Loucy (cell line): Measurements from ENCODE around the gene NCOA7.

Experiments
- H2AFZ ChIP-seq: fragments of 200-600 bp; sonication (generic); 2 replicates; pipeline ENCODE4 v1.6.0; 2016; ENCODE audit warnings: antibody characterized with exemption, mild to moderate bottlenecking, low read length, moderate library complexity
- H3F3A ChIP-seq: fragments of 200-600 bp; 2 replicates; pipeline ENCODE4 v1.6.0; 2016; ENCODE audit warnings: antibody characterized with exemption, low read depth, mild to moderate bottlenecking
- H3K27me3 ChIP-seq: fragments of 200-600 bp; sonication (generic); 2 replicates; pipeline ENCODE4 v1.6.1; 2014; ENCODE audit warnings: low read length, mild to moderate bottlenecking; ENCODE audit not compliant: insufficient read depth, poor library complexity, severe bottlenecking
- H3K36me3 ChIP-seq: fragments of 200-600 bp; sonication (generic); 2 replicates; pipeline ENCODE4 v1.6.1; 2016; ENCODE audit warnings: low read length; ENCODE audit not compliant: insufficient read depth
- H3K4me1 ChIP-seq: fragments of 200-600 bp; sonication (generic); 2 replicates; pipeline ENCODE4 v1.5.1; 2014; ENCODE audit warnings: low read length, mild to moderate bottlenecking; ENCODE audit not compliant: insufficient read depth, poor library complexity, severe bottlenecking
- H3K4me2 ChIP-seq: fragments of 200-600 bp; sonication (generic); 2 replicates; pipeline ENCODE4 v1.6.0; 2014; ENCODE audit warnings: antibody characterized with exemption, low read length, low read depth, mild to moderate bottlenecking; ENCODE audit not compliant: poor library complexity, severe bottlenecking
- H3K4me3 ChIP-seq: fragments of 200-600 bp; sonication (generic); 2 replicates; pipeline ENCODE4 v1.5.1; 2014; ENCODE audit warnings: low read length, mild to moderate bottlenecking, mixed read lengths; ENCODE audit not compliant: poor library complexity, severe bottlenecking
- H3K79me2 ChIP-seq: fragments of 200-600 bp; sonication (generic); 2 replicates; pipeline ENCODE4 v1.6.1; 2014; ENCODE audit warnings: low read length; ENCODE audit not compliant: insufficient read depth
- H3K9ac ChIP-seq: fragments of 200-600 bp; sonication (generic); 2 replicates; pipeline ENCODE4 v1.6.0; 2014; ENCODE audit warnings: mild to moderate bottlenecking, low read depth, low read length, moderate library complexity; ENCODE audit not compliant: poor library complexity, severe bottlenecking
- H3K9me2 ChIP-seq: fragments of 200-600 bp; sonication (generic); replicated peaks from 2 replicates; pipeline ENCODE4 v1.6.1; 2016; ENCODE audit warnings: low read depth, low read length, mixed read lengths
- H3K9me3 ChIP-seq: fragments of 200-600 bp; sonication (generic); 2 replicates; pipeline ENCODE4 v1.6.1; 2014; ENCODE audit warnings: mild to moderate bottlenecking, antibody characterized with exemption, low read length, low read depth; ENCODE audit not compliant: insufficient read depth
- H4K20me1 ChIP-seq: fragments of 200-600 bp; sonication (generic); 2 replicates; pipeline ENCODE4 v1.6.0; 2014; ENCODE audit warnings: antibody characterized with exemption, low read length, mild to moderate bottlenecking; ENCODE audit not compliant: insufficient read depth, poor library complexity, severe bottlenecking
- EZH2phosphoT487 ChIP-seq: fragments of 200-600 bp; IDR thresholded peaks from 2 replicates; pipeline ENCODE4 v1.6.1; 2018; ENCODE audit warnings: antibody characterized with exemption, mild to moderate bottlenecking, moderate library complexity, borderline replicate concordance
- TF ChIP-seq, protein P1 (sequence below): fragments of 200-600 bp; sonication (generic); conservative IDR thresholded peaks from 2 replicates; pipeline ENCODE4 v1.5.1; 2014; ENCODE audit warnings: mild to moderate bottlenecking, antibody characterized with exemption, low read length

NCOA7 gene

DNA sequence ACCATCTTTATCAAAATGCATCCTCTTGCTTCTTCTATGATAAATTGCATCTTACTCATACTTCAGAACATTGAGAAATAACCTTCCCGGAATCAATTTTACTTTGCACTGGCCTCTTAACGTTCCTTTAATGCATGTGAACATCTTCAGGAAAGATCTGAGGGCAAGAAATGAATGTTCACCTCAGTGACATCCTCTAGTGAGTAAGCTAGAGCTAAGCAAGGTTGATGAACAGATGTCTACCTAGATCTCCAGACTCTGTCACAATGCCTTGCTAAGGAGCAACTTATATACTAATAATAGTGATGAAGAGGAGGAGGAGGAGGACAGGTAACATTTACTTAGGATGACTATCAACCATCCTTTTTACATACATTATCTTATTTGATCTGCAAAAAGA lies 149.0 kb downstream of the NCOA7 start:
- no peak overlapping the region for H3K4me3 ChIP-seq
- no peaks in the 10 kb centered on the region; the same call in 1 of the 2 replicates for H3K9me3 ChIP-seq
- H3K9me2 ChIP-seq, result no peaks in the 10 kb centered on the region
- no peak overlapping the region for H3K9ac ChIP-seq
- H2AFZ ChIP-seq, result no peak overlapping the region
- H3K79me2 ChIP-seq, result no peaks in the 10 kb centered on the region
- H3K4me2 ChIP-seq, result no peak overlapping the region
- H3K27me3 ChIP-seq, result no peaks in the 10 kb centered on the region
- H4K20me1 ChIP-seq, result no peaks in the 10 kb centered on the region
- TF ChIP-seq, protein P1, sequence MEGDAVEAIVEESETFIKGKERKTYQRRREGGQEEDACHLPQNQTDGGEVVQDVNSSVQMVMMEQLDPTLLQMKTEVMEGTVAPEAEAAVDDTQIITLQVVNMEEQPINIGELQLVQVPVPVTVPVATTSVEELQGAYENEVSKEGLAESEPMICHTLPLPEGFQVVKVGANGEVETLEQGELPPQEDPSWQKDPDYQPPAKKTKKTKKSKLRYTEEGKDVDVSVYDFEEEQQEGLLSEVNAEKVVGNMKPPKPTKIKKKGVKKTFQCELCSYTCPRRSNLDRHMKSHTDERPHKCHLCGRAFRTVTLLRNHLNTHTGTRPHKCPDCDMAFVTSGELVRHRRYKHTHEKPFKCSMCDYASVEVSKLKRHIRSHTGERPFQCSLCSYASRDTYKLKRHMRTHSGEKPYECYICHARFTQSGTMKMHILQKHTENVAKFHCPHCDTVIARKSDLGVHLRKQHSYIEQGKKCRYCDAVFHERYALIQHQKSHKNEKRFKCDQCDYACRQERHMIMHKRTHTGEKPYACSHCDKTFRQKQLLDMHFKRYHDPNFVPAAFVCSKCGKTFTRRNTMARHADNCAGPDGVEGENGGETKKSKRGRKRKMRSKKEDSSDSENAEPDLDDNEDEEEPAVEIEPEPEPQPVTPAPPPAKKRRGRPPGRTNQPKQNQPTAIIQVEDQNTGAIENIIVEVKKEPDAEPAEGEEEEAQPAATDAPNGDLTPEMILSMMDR, result no peak
- no peak for TF ChIP-seq EZH2phosphoT487
- H3F3A ChIP-seq, result no peaks in the 10 kb centered on the region
- no peaks in the 10 kb centered on the region for H3K36me3 ChIP-seq
- H3K4me1 ChIP-seq, result no peaks in the 10 kb centered on the region

DNA sequence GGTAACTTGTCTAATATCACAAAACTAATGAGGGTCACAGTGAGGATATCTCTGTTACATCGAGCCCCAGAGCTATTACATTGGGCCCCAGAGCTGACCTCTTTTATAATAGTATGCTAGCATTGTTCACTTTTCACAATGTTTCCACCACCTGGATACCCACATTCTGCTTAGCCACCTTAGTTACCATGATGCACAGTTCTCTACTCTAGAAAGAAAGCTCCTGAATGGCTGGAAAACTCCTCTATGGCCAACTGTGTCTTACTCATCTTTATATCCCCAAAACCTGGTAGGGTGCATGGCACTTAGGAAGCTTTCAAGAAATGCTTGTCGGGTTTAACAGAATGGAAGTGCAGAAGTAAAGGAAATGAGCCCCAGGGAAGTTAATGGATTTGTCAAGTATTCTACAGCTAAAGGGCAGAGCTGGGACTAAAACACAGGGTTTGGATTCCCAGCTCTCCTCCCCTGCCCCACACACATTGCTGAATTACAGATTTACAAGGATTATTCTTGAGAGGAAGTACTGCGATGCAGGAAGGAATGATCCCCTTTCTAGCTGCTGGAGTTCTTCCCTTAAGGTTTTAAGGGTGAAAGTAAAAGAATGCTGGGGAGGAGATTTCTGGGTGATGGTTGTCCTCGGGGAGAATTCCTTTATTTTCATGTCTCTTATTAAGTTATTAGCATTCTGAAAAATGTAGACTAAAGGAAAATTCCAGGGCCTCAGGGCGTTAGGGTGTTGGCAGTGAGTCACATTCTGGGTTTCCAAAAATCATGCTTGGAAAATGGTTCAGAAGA lies 149.7 kb downstream of the NCOA7 start:
- H4K20me1 ChIP-seq, result no peaks in the 10 kb centered on the region
- no peaks in the 10 kb centered on the region for H3F3A ChIP-seq
- no peaks in the 10 kb centered on the region; the same call in 1 of the 2 replicates for H3K9me3 ChIP-seq
- no peaks in the 10 kb centered on the region for H3K36me3 ChIP-seq
- no peaks in the 10 kb centered on the region for H3K4me1 ChIP-seq
- no peaks in the 10 kb centered on the region for H3K27me3 ChIP-seq
- H3K4me2 ChIP-seq, result no peak overlapping the region
- no peak overlapping the region for H3K4me3 ChIP-seq
- H3K9ac ChIP-seq, result no peak overlapping the region
- H2AFZ ChIP-seq, result peak overlapping the region; percentile 40; the same call in 1 of the 2 replicates
- H3K9me2 ChIP-seq, result no peaks in the 10 kb centered on the region
- no peaks in the 10 kb centered on the region for H3K79me2 ChIP-seq
- no peak for TF ChIP-seq EZH2phosphoT487
- TF ChIP-seq, protein P1, result no peak

DNA sequence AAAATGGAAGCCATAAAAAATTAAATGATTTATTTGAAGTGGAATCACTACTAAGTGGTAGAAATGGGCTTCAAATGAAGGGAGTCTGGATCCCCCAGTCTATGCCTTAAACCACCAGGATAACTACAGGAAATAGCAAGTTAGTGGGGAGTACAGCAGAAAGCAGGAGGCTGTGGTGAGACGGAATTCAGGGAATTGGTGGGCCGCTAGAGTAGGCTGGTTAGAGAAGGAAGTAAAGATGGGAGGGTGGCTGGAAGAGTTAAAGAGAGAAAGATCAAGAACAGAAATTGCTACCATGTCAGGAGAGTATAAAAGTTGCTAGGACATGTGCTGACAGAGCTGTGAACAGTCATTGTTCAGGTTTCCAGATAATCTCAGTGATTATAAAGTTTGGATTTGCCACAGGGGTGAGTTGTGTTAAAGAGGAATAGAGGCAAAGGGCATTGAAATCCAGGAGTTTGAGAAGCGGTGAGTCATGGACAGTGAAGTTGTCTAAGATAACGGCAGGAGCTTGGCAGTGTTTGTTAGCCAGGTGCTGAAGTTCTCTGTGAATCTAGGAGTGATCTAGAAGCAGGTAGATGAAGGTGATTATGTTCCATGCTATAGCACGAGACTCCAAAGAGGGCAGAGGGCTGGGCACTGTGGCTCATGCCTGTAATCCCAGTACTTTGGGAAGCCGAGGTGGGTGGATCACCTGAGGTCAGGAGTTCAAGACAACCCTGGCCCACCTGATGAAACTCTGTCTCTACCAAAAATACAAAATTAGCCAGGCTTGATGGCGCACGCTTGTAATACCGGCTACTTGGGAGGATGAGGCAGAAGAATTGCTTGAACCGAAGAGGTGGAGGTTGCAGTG lies 152.1 kb downstream of the NCOA7 start:
- no peak overlapping the region for H3K4me2 ChIP-seq
- H2AFZ ChIP-seq, result no peak overlapping the region
- no peaks in the 10 kb centered on the region for H3K27me3 ChIP-seq
- no peak overlapping the region for H3K4me3 ChIP-seq
- no peaks in the 10 kb centered on the region for H3F3A ChIP-seq
- no peaks in the 10 kb centered on the region for H3K9me3 ChIP-seq
- H3K9me2 ChIP-seq, result no peaks in the 10 kb centered on the region
- TF ChIP-seq, protein P1, result no peak
- no peak for TF ChIP-seq EZH2phosphoT487
- H4K20me1 ChIP-seq, result no peaks in the 10 kb centered on the region
- H3K4me1 ChIP-seq, result no peaks in the 10 kb centered on the region
- H3K79me2 ChIP-seq, result no peaks in the 10 kb centered on the region
- no peaks in the 10 kb centered on the region for H3K36me3 ChIP-seq
- no peak overlapping the region for H3K9ac ChIP-seq
